Effector memory CD4-positive, alpha-beta T cell (primary cell): Measurements from ENCODE around the gene PPP1R10.

Experiments used
- DNase-seq, 3 donors: peaks; one replicate each; pipeline ENCODE4 v3.0.0-alpha.2; 2020
- H3K27ac ChIP-seq: 2 replicates; pipeline ENCODE4 v1.7.0; 2013; ENCODE audit warnings: mild to moderate bottlenecking, low read length, moderate library complexity; ENCODE audit not compliant: insufficient read depth, poor library complexity, severe bottlenecking
- H3K27me3 ChIP-seq: replicated peaks from 2 replicates; pipeline ENCODE4 v1.7.0; 2013; ENCODE audit warnings: mild to moderate bottlenecking, low read length; ENCODE audit not compliant: insufficient read depth, control insufficient read depth, poor library complexity, severe bottlenecking
- H3K36me3 ChIP-seq: 2 replicates; pipeline ENCODE4 v1.7.0; 2013; ENCODE audit warnings: mild to moderate bottlenecking, low read length, moderate library complexity; ENCODE audit not compliant: control insufficient read depth, insufficient read depth
- H3K4me1 ChIP-seq: 2 replicates; pipeline ENCODE4 v1.7.0; 2013; ENCODE audit warnings: low read length, mild to moderate bottlenecking; ENCODE audit not compliant: control insufficient read depth, insufficient read depth, poor library complexity, severe bottlenecking
- H3K4me3 ChIP-seq: 2 replicates; pipeline ENCODE4 v1.7.0; 2013; ENCODE audit warnings: low read length, low read depth, mild to moderate bottlenecking; ENCODE audit not compliant: insufficient read depth, poor library complexity, severe bottlenecking
- H3K9me3 ChIP-seq: 2 replicates; pipeline ENCODE4 v1.7.0; 2013; ENCODE audit warnings: mild to moderate bottlenecking, low read length, moderate library complexity; ENCODE audit not compliant: control insufficient read depth

Gene PPP1R10

GRCh38 chr6:30625511-30625910 lies 8.5 kb upstream of the PPP1R10 start:
- Histone ChIP-seq H3K27me3 (no peaks in the 10 kb centered on the region), H3K4me3 (no peak overlapping the region), H3K36me3 (peaks cover 43% of the 10 kb centered on the region), H3K27ac (no peak overlapping the region), H3K4me1 (peaks cover 12% of the 10 kb centered on the region), H3K9me3 (no peaks in the 10 kb centered on the region)
- DNase-seq: no peak

GRCh38 chr6:30619561-30619960 lies 2.5 kb upstream of the PPP1R10 start:
- H3K27me3 ChIP-seq: no peaks in the 10 kb centered on the region
- H3K4me1 ChIP-seq: peaks cover 2% of the 10 kb centered on the region
- no peak overlapping the region for H3K4me3 ChIP-seq
- no peak overlapping the region for H3K27ac ChIP-seq
- H3K9me3 ChIP-seq: no peaks in the 10 kb centered on the region
- no peak for DNase-seq
- H3K36me3 ChIP-seq: peaks cover 43% of the 10 kb centered on the region

- DNase-seq: no peak
- H3K4me1 ChIP-seq: peaks cover 10% of the 10 kb centered on the region
- no peaks in the 10 kb centered on the region for H3K9me3 ChIP-seq
- peaks cover 39% of the 10 kb centered on the region for H3K36me3 ChIP-seq
- H3K27ac ChIP-seq: peak overlapping the region; percentile 97
- H3K27me3 ChIP-seq: no peaks in the 10 kb centered on the region
- peak overlapping the region; percentile 95 for H3K4me3 ChIP-seq
Measured at GRCh38 chr6:30618270-30618797, 1.3 kb upstream of the PPP1R10 start.

- Histone ChIP-seq H3K4me3 (peak within 1 kb of the TSS; percentile 95), H3K27ac (peak within 1 kb of the TSS; percentile 97), H3K36me3 (peaks cover 33% of the 10 kb centered on the region), H3K9me3 (no peaks in the 10 kb centered on the region), H3K27me3 (no peaks in the 10 kb centered on the region), H3K4me1 (peaks cover 10% of the 10 kb centered on the region)
- DNase-seq: peak; percentile 96 to 99 (median 98)
Measured at GRCh38 chr6:30617565-30618269, 674 bp upstream of the PPP1R10 start, which contains the start of gene MRPS18B. TSS of gene MRPS18B (plus strand) at chr6:30617840. CDS start at chr6:30617866, 26 bp downstream.

GRCh38 chr6:30615958-30616810 lies 859 bp downstream of the PPP1R10 start:
- H3K36me3 ChIP-seq: peaks cover 19% of the 10 kb centered on the region
- no peaks in the 10 kb centered on the region for H3K9me3 ChIP-seq
- peak in 2 of 3 donors; percentile 25 to 34 for DNase-seq
- no peaks in the 10 kb centered on the region for H3K27me3 ChIP-seq
- peaks cover 11% of the 10 kb centered on the region for H3K4me1 ChIP-seq
- peak overlapping the region; percentile 97 for H3K27ac ChIP-seq
- H3K4me3 ChIP-seq: peak overlapping the region; percentile 90

- no peaks in the 10 kb centered on the region for H3K27me3 ChIP-seq
- H3K27ac ChIP-seq: peak overlapping the region; percentile 97
- peak overlapping the region; percentile 90 for H3K4me3 ChIP-seq
- no peaks in the 10 kb centered on the region for H3K9me3 ChIP-seq
- peaks cover 15% of the 10 kb centered on the region for H3K36me3 ChIP-seq
- peak in 1 of 3 donors; percentile 34 for DNase-seq
- H3K4me1 ChIP-seq: peaks cover 15% of the 10 kb centered on the region
Measured at GRCh38 chr6:30615219-30615957, 1.7 kb downstream of the PPP1R10 start.

- no peaks in the 10 kb centered on the region for H3K27me3 ChIP-seq
- H3K4me3 ChIP-seq: peak overlapping the region; percentile 90
- H3K27ac ChIP-seq: peak overlapping the region; percentile 97
- DNase-seq: peak; percentile 74 to 85 (median 77)
- H3K9me3 ChIP-seq: no peaks in the 10 kb centered on the region
- H3K4me1 ChIP-seq: peaks cover 20% of the 10 kb centered on the region
- H3K36me3 ChIP-seq: peaks cover 15% of the 10 kb centered on the region
Measured at GRCh38 chr6:30614843-30615218, 2.2 kb downstream of the PPP1R10 start.

GRCh38 chr6:30614044-30614842 lies 2.8 kb downstream of the PPP1R10 start:
- peaks cover 13% of the 10 kb centered on the region for H3K36me3 ChIP-seq
- H3K27me3 ChIP-seq: no peaks in the 10 kb centered on the region
- H3K27ac ChIP-seq: peak overlapping the region; percentile 97
- peak overlapping the region; percentile 90 for H3K4me3 ChIP-seq
- DNase-seq: no peak
- H3K4me1 ChIP-seq: peaks cover 22% of the 10 kb centered on the region
- H3K9me3 ChIP-seq: no peaks in the 10 kb centered on the region
